IgD-negative memory B cell (primary cell): ENCODE data around the gene CFAP251. TPM values are rescaled to one million over a fixed set of nuclear protein-coding genes. Genes with fewer than 3 reads are reported as not detected.
A peak's percentile ranks its signal among the peaks of the same experiment; 100 is the strongest.

Experiments used
- H3K27ac Mint-ChIP-seq, 3 donors: one replicate each; pipeline ENCODE4 v1.8.0; 2020 to 2022; ENCODE audit warnings: mild to moderate bottlenecking in 3 of 3, mixed read lengths in 3 of 3, moderate library complexity in 1 of 3
- H3K27me3 Mint-ChIP-seq: one replicate; pipeline ENCODE4 v1.8.0; 2021; ENCODE audit warnings: mixed read lengths
- H3K36me3 Mint-ChIP-seq: one replicate; pipeline ENCODE4 v1.8.0; 2020; ENCODE audit warnings: mild to moderate bottlenecking, mixed read lengths
- H3K4me1 Mint-ChIP-seq, 3 donors: one replicate each; pipeline ENCODE4 v1.8.0; 2020 to 2022; ENCODE audit warnings: mixed read lengths in 3 of 3, mild to moderate bottlenecking in 1 of 3
- H3K4me3 Mint-ChIP-seq, 4 donors: one replicate each; pipeline ENCODE4 v1.8.0; 2020 to 2022; ENCODE audit warnings: mild to moderate bottlenecking in 4 of 4, mixed read lengths in 4 of 4, moderate library complexity in 3 of 4
- H3K9me3 Mint-ChIP-seq, 3 donors: one replicate each; pipeline ENCODE4 v1.8.0; 2020 to 2021; ENCODE audit warnings: mixed read lengths in 3 of 3, mild to moderate bottlenecking in 1 of 3
- polyA plus RNA-seq: library from polyadenylated mRNA; unstranded; fragments of 300-500 nt; fragmentation: Illumina TruSeq; gene quantifications from one replicate; pipeline ENCODE4 v1.2.3, GENCODE V29; 2021

CFAP251 gene
- polyA plus RNA-seq, 1 donor from 2014 or later: not detected

GRCh38 chr12:121966959-121967358 lies 48.6 kb downstream of the CFAP251 start:
- H3K9me3 Mint-ChIP-seq: peaks cover 0 to under 1% (median 0%) of the 10 kb centered on the region in 3 donors
- H3K4me3 Mint-ChIP-seq: no peak overlapping the region
- H3K27ac Mint-ChIP-seq: no peak overlapping the region
- peaks cover 2% of the 10 kb centered on the region for H3K36me3 Mint-ChIP-seq
- H3K4me1 Mint-ChIP-seq: peaks cover 0 to 6% (median 4%) of the 10 kb centered on the region in 3 donors
- H3K27me3 Mint-ChIP-seq: peaks cover 2% of the 10 kb centered on the region

- H3K27ac Mint-ChIP-seq: no peak overlapping the region
- peaks cover 0 to 8% (median 4%) of the 10 kb centered on the region in 3 donors for H3K4me1 Mint-ChIP-seq
- peak overlapping the region in 1 of 4 donors; percentile 68 for H3K4me3 Mint-ChIP-seq
- H3K9me3 Mint-ChIP-seq: peaks cover 0 to 3% (median 0%) of the 10 kb centered on the region in 3 donors
- H3K36me3 Mint-ChIP-seq: peaks cover 3% of the 10 kb centered on the region
- peaks cover 2% of the 10 kb centered on the region for H3K27me3 Mint-ChIP-seq
Measured at GRCh38 chr12:121968876-121969275, 50.5 kb downstream of the CFAP251 start.

DNA sequence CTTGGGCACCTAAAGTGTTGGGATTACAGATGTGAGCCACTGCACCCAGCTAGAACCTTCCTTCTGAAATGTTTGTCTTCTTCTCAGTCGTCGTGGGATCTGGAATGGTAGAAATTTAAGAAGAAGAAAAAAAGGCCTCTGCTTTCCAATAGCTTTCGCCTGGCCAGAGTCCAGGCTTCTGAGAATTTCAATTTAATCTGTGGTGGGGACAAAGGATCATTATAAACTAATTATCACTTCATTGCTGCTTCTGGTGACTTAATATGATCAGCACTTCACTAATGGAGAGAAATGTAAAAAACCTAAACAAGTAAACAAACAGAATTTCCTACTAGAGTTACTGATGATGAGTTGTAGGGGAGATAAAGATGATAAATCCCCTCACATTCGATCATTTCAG lies 51.3 kb downstream of the CFAP251 start:
- Mint-ChIP-seq H3K4me3 (no peak overlapping the region), H3K27me3 (peaks cover 4% of the 10 kb centered on the region), H3K36me3 (peaks cover 3% of the 10 kb centered on the region), H3K27ac (no peak overlapping the region), H3K9me3 (peaks cover 0 to 3% (median 0%) of the 10 kb centered on the region in 3 donors), H3K4me1 (peaks cover 0 to 7% (median 4%) of the 10 kb centered on the region in 3 donors)

GRCh38 chr12:121970581-121971300 lies 52.3 kb downstream of the CFAP251 start:
- Mint-ChIP-seq H3K36me3 (peaks cover 3% of the 10 kb centered on the region), H3K9me3 (peaks cover 0 to 3% (median 0%) of the 10 kb centered on the region in 3 donors), H3K27ac (no peak overlapping the region), H3K27me3 (peaks cover 3% of the 10 kb centered on the region), H3K4me3 (no peak overlapping the region), H3K4me1 (peaks cover 0 to 7% (median 4%) of the 10 kb centered on the region in 3 donors)

DNA sequence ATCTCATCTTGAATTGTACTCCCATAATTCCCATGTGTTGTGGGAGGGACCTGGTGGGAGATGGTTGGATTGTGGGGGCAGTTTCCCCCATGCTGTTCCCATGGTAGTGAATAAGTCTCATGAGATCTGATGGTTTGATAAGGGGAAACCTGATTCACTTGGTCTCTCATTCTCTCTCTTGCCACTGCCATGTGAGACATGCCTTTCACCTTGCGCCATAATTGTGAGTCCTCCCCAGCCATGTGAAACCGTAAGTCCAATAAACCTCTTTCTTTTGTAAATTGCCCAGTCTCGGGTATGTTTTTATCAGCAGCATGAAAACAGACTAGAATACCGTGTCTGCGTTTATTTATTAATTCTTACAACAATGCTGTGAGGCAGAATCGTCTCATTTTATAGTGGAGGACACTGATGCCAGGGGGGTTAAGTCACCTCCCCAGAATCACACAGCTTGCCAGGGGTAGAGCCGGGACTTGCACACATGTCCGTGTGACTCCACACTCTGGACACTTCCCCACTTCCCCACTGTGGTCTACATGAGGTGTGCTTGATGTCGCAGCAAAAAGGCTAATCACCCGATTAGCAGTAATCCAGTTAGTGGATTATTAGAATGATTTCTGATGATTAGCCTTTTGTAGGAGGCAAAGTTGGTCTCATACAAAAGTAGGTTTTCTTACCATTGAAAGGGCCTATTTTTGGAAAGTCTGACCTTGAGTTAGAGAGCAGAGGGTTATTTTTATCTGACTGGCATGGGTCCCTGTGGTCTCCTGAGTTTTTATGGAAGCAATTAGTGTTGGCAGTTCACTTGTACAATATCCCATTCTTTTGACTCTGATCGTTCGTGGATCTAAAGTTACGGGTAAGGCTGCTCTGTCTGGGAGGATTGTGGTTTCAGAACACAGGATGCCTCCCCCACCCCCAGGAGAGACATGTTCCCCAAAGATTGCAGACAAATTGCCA lies 55.9 kb downstream of the CFAP251 start:
- Mint-ChIP-seq H3K4me3 (no peak overlapping the region), H3K27ac (no peak overlapping the region), H3K36me3 (peaks cover 3% of the 10 kb centered on the region), H3K27me3 (peaks cover 2% of the 10 kb centered on the region), H3K4me1 (peaks cover 0 to 3% (median 1%) of the 10 kb centered on the region in 3 donors), H3K9me3 (peaks cover 0 to 3% (median 0%) of the 10 kb centered on the region in 3 donors)

DNA sequence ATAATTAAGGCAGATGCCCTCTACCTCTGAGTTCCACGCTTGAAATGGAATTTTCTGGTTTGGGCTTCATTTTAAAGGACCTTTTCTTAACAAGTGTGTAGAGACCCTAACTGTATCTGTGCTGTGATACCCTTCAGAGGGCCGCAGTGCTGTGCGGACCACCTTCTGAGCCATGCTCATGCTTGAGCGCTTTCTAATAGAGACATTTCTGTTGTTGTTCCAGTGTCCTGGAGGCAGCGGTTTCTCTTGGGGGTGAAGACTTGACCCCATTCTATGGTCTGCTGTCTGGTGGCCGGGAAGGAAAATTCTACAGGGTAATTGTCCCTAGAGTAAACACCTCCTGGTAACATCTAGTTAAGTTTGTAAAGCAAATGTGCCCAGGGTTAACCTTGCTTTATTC lies 56.6 kb downstream of the CFAP251 start:
- H3K9me3 Mint-ChIP-seq: peaks cover 0 to 3% (median 0%) of the 10 kb centered on the region in 3 donors
- H3K27me3 Mint-ChIP-seq: peaks cover 2% of the 10 kb centered on the region
- H3K36me3 Mint-ChIP-seq: peaks cover 3% of the 10 kb centered on the region
- no peak overlapping the region for H3K4me3 Mint-ChIP-seq
- H3K4me1 Mint-ChIP-seq: peaks cover 2 to 5% (median 3%) of the 10 kb centered on the region in 3 donors
- no peak overlapping the region for H3K27ac Mint-ChIP-seq

DNA sequence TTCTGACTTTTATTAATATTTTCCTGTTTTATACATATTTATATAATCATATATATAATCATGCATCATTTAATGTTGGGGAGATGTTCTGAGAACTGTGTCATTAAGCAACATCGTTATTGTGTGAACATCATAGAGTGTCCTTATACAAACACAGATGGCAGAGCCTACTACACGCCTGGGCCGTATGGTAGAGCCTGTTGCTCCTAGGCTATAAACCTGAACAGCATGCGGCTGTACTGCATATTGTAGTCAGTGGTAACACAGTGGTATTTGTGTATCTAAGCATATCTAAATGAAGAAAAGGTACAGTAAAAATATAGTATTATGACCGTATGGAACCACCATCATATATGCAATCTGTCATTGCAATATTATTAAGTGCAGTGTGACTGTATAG lies 58.6 kb downstream of the CFAP251 start:
- H3K27ac Mint-ChIP-seq: no peak overlapping the region
- H3K4me1 Mint-ChIP-seq: peaks cover 11 to 15% (median 12%) of the 10 kb centered on the region in 3 donors

GRCh38 chr12:121980191-121980891 lies 61.9 kb downstream of the CFAP251 start:
- H3K4me3 Mint-ChIP-seq: peak overlapping the region; percentile 55 to 86 (median 71)
- H3K27me3 Mint-ChIP-seq: no peaks in the 10 kb centered on the region
- H3K4me1 Mint-ChIP-seq: peaks cover 11 to 31% (median 13%) of the 10 kb centered on the region in 3 donors
- no peaks in the 10 kb centered on the region for H3K36me3 Mint-ChIP-seq
- H3K9me3 Mint-ChIP-seq: no peaks in the 10 kb centered on the region
- H3K27ac Mint-ChIP-seq: peak overlapping the region; percentile 28 to 92 (median 83)

More for the DNA sequence above, 58.6 kb downstream of the CFAP251 start:
- Mint-ChIP-seq H3K27me3 (peaks cover 2% of the 10 kb centered on the region), H3K36me3 (peaks cover 2% of the 10 kb centered on the region), H3K4me3 (no peak overlapping the region), H3K9me3 (peaks cover 0 to 3% (median 0%) of the 10 kb centered on the region in 3 donors)

DNA sequence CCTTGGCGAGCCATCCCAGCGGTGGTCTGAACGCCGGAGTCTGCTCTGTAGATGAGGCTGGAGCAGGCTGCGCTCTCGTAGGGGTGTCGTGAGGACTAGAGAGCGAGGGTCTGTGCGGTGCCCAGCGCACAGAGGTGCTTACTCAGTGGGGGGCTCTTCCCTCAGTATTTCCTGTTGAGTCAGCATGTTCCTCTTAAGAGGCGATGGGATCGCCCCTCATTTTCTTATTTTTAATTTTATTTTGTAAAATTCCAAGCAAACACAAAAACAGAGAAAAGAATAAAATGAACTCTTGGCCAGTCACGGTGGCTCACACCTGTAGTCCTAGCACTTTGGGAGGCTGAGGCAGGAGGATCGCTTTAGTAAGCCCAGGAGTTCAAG lies 62.5 kb downstream of the CFAP251 start:
- H3K4me1 Mint-ChIP-seq: peaks cover 11 to 31% (median 13%) of the 10 kb centered on the region in 3 donors

DNA sequence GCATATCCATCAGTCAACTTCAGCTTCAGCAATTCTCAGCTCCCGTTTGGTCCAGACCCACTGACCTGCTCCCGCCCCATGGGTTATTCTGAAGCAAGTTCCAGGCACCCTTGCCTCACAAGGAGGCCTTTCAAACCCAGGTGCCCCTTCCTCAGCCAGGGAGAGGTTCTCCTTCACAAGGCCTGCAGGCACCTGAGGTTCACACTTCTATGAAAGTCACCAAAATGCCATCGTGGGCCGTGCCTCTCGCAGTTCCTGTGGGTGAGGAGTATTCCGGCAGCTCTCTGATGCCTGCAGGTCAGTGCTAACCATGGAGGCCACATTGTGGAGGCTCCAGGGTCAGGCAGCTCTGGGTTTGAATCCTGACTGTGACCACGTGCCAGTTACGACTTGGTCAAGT lies 63.1 kb downstream of the CFAP251 start:
- Mint-ChIP-seq H3K4me3 (no peak overlapping the region), H3K27ac (peak overlapping the region in 1 of 3 donors; percentile 69), H3K9me3 (no peaks in the 10 kb centered on the region), H3K27me3 (no peaks in the 10 kb centered on the region), H3K36me3 (no peaks in the 10 kb centered on the region), H3K4me1 (peaks cover 11 to 31% (median 13%) of the 10 kb centered on the region in 3 donors)

More for the DNA sequence above, 62.5 kb downstream of the CFAP251 start:
- H3K9me3 Mint-ChIP-seq: no peaks in the 10 kb centered on the region
- no peaks in the 10 kb centered on the region for H3K36me3 Mint-ChIP-seq
- peak overlapping the region; percentile 55 to 86 (median 71) for H3K4me3 Mint-ChIP-seq
- H3K27ac Mint-ChIP-seq: peak overlapping the region in 2 of 3 donors; percentile 83 to 92
- H3K27me3 Mint-ChIP-seq: no peaks in the 10 kb centered on the region

DNA sequence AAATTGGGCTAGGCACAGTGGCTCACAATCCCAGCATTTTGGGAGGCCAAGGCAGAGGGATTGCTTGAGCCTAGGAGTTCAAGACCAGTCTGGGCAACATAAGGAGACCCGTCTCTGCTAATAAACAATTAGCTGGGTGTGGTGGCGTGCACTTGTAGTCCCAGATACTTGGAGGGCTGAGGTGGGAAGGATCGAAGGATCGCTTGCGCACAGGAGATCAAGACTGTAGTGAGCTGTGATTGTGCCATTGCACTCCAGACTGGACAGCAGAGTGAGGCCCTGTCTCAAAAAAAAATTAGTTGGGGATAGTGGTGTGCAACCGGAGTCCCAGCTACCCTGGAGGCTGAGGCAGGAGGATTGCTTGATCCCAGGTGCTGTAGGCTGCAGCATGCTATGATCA lies 64.6 kb downstream of the CFAP251 start:
- Mint-ChIP-seq H3K27ac (no peak overlapping the region), H3K9me3 (no peaks in the 10 kb centered on the region), H3K4me1 (peaks cover 11 to 31% (median 13%) of the 10 kb centered on the region in 3 donors), H3K4me3 (peak overlapping the region in 2 of 4 donors; percentile 9 to 65), H3K27me3 (no peaks in the 10 kb centered on the region), H3K36me3 (no peaks in the 10 kb centered on the region)

DNA sequence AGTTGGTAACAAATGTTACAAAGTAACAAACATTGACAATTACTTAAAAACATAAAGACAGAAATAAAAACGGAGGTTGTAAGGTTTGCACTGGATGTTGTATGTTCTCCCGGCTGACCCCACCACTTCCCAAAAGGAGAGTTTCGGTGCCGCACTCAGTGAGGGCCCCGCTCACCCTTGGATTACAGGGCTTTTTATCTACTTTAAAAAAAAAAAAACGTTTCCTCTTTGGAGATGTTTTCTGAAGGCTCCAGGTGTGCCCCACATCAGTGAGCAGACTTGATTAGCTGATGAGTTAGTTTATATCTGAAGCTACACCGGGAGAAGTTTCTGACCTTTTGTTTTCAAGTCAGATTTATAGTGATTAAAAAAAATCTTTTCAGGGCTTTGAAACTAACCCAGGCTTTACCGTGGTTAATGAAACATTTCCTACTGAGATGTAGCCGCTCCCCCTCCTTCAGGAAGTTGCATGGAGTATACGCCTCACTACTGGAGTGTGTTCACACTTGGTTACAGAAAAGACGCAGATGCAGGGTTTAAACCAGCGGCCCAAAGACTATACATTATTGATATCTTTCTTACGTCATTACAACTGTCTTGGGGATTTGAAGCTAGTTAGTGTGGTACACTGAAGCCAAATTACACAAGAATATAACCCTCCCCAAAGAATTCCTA lies 65.3 kb downstream of the CFAP251 start:
- Mint-ChIP-seq H3K4me1 (peaks cover 11 to 31% (median 13%) of the 10 kb centered on the region in 3 donors), H3K9me3 (no peaks in the 10 kb centered on the region), H3K27me3 (no peaks in the 10 kb centered on the region), H3K36me3 (no peaks in the 10 kb centered on the region), H3K4me3 (no peak overlapping the region), H3K27ac (no peak overlapping the region)

DNA sequence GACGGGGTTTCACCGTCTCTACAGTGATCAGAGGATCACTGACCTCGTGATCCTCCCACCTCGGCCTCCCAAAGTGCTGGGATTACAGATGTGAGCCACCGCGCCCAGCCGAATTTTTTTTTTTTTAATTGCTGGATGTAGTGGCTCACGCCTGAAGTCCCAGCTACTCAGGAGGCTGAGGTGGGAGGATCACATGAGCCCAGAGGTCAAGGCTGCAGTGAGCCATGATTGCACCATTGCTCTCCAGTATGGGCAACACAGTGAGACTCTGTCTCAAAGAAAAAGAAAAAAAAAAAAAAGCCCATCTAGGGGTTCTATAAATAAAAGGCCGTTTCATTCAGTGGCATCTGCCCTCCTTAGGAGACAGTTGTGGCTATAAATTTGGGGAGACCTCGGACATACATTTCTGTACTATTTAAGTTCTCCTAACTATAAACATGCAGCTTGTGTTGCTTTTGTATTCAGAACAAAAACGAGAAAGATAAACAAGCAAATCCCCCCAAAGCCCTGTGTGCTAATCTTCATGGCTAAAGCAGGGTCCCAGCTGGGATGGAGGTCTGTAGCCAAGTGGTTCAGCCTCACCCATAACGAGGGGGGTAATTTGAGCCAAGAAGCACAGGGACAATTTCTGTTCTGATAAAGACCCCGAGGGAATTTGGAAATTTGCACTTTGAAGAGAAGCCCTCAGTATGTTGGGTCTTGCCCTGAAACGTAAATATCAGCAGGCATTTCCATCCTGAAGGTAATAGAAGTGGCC lies 68.3 kb downstream of the CFAP251 start:
- Mint-ChIP-seq H3K9me3 (no peaks in the 10 kb centered on the region), H3K27me3 (no peaks in the 10 kb centered on the region), H3K4me1 (peaks cover 6 to 27% (median 11%) of the 10 kb centered on the region in 3 donors)

More for the DNA sequence above, 68.3 kb downstream of the CFAP251 start:
- no peak overlapping the region for H3K4me3 Mint-ChIP-seq
- H3K27ac Mint-ChIP-seq: no peak overlapping the region
- no peaks in the 10 kb centered on the region for H3K36me3 Mint-ChIP-seq
